ENCODE data around the gene HIVEP3. TPM values are rescaled to one million over a fixed set of nuclear protein-coding genes. Genes with fewer than 3 reads are reported as not detected.

HIVEP3 gene
- total RNA-seq, 1 experiment from 2014 or later = 0.32 TPM

DNA sequence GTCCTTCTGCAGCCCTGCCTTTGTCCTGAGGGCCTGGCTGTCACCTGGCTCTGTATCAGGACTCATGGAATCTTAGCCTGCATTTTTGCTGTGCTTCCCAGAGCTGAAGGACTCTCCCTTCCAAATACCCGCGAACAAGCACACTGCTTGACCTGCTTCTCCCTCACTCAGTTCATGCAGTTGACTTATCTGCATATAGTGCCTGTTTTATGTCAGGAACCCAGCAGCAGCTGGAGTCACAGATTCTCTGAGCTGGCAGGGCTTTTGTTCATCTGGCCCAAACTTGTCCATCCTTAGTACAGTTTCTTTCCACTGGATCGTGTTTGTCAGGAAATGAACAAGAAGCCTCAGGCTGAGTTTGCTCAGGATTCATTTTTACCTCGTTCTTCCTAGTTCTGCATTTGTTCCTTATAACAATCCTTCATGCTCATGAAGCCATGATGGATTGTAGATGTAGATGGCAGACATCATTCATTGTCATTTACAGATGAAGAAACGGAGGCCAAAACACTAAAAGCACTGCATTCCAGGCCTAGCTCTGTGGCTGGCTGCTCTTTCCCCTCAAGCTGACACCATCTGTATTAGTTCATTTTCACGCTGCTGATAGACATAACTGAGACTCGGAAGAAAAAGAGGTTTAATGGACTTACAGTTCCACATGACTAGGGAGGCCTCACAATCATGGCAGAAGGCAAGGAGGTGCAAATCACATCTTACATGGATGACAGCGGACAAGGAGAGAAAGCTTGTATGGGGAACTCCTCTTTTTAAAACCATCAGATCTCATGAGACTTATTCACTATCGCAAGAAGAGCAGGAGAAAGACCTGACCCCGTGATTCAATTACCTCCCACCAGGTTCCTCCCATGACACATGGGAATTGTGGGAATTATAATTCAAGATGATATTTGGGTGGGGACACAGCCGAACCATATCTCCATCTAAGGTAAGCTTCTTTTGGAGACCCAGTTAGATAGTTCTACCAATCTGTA, 150.9 kb downstream of the HIVEP3 start:
- in situ Hi-C loops (cut with HindIII; ENCODE audit: low pct_unique_long_range_greater_than_20kb, low sequenced_read_pairs) = no loop called here
- DNase-seq (ENCODE audit: low read depth, low spot score) = no peak

DNA sequence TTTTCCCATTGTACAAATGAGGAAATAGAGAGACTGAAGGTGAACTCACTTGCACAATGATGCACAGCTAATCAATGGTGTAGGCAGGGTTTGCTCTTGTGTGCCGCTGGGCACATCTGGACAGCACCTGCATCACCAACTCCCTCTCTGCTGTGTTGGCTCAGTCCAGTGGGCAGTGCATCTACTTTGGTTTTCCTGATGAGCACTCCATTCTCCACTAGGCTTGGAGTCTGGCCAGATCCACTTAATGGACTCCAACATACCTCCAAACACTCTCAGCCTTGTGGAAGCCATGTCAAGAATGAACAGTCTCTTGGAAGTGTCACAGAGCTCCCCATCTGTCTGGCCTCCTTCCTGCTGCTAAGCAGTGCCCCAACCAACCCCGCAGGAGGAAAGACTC, 152.2 kb downstream of the HIVEP3 start:
- in situ Hi-C loops (cut with HindIII; ENCODE audit: low pct_unique_long_range_greater_than_20kb, low sequenced_read_pairs) = no loop called here
- no peak for DNase-seq (ENCODE audit: low read depth, low spot score)

DNA sequence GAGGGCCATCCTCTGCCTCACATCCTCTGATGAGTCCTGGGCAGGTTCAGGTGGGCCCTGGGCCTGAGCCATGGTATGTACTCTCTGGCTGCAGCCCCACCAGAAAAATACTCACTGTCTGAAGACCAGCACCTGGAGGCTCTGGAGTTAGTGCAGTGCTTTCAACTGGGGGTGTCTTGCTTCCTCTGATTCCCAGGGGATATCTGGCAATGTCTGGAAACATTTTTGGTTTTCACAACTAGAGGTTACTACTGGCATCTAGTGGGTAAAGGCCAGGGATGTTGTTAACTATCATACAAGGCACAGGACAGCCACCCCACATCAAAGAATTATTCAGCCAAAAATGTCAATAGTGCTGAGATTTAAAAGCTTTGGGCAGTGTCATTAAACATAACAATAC, 152.7 kb downstream of the HIVEP3 start:
- in situ Hi-C loops (cut with HindIII; ENCODE audit: low pct_unique_long_range_greater_than_20kb, low sequenced_read_pairs) = no loop called here
- DNase-seq (ENCODE audit: low read depth, low spot score) = no peak

DNA sequence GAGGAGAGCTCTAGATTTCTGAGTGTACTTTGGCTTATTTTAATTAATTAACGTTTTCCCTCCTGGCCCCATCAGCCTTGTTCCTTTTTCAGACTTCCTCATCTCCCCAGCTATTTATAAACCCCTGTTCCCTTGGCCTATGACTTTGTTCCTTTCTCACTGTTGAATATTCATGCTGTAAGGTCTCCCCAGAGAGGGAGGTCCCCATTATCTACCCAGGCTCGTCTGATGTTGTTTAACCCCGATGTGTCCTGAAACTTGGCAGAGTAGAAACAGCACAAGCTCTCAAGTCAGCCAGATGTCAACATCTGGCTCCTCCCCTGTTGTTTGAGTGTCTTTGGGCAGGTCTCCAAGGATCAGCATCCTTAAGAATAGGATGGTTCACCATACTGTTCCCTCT, 153.6 kb downstream of the HIVEP3 start:
- DNase-seq (ENCODE audit: low read depth, low spot score) = no peak
- in situ Hi-C loops (cut with HindIII; ENCODE audit: low pct_unique_long_range_greater_than_20kb, low sequenced_read_pairs) = no loop called here

DNA sequence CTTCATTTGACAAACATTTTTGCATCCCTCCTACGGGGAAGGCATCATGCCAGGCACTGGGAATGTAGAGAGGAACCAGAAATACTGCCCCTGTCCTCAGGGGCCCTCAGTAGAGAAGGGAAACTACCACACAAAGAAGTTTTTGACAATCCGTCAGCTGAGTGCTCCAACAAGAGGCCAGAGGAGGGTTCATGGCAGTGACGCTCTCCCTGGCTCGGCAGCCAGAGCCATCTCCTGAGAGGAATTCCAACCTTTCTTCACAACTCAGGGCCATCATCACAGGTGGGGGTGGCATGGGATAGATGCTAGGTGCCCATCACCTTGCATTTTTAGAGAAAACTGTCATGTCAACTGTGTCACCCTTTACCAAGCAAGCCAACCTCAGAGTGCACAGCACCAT, 154.1 kb downstream of the HIVEP3 start:
- in situ Hi-C loops (cut with HindIII; ENCODE audit: low pct_unique_long_range_greater_than_20kb, low sequenced_read_pairs) = no loop called here

DNA sequence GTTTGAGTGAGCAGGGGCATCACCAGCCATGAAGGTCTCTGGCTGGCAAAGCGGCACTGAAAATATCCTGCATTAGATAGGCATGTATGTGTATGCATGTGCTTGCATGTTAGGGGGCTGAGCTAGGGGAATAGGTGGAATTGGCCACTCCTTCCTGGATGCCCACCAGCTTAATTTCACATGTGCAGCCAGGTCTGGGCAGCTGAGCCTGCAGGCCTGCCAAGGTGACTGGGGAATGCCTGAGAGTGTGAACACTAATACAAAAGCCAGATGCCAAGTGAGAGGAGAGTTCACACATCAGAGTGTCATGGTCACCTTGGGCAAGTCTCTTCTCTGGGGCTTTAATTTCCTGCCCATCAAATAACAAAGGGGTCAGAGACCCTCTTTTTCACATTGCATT, 155.9 kb downstream of the HIVEP3 start:
- in situ Hi-C loops (cut with HindIII; ENCODE audit: low pct_unique_long_range_greater_than_20kb, low sequenced_read_pairs) = no loop called here
- no peak for DNase-seq (ENCODE audit: low read depth, low spot score)

More for the DNA sequence above, 154.1 kb downstream of the HIVEP3 start:
- DNase-seq (ENCODE audit: low read depth, low spot score) = peak; percentile 33

DNA sequence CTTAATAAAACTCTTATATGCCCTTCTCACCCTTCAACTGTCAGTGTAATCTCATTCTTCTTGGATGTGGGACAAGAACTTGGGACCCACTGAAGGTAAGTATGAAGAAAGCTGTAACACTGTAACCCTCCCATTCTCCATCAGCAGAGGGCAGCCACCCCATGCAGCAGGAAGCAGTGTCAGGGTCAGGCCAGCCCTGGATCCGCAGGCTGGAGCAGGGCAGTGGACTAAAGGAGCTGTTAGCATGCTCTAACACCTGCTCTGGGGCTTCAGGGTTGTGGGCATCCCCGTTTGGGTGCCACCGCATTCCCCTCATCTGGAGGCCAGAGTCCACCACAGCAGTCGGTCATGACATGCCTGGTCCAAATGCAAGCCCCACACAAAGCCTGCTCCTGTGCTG, 156.5 kb downstream of the HIVEP3 start:
- no peak for DNase-seq (ENCODE audit: low read depth, low spot score)
- in situ Hi-C loops (cut with HindIII; ENCODE audit: low pct_unique_long_range_greater_than_20kb, low sequenced_read_pairs) = no loop called here

DNA sequence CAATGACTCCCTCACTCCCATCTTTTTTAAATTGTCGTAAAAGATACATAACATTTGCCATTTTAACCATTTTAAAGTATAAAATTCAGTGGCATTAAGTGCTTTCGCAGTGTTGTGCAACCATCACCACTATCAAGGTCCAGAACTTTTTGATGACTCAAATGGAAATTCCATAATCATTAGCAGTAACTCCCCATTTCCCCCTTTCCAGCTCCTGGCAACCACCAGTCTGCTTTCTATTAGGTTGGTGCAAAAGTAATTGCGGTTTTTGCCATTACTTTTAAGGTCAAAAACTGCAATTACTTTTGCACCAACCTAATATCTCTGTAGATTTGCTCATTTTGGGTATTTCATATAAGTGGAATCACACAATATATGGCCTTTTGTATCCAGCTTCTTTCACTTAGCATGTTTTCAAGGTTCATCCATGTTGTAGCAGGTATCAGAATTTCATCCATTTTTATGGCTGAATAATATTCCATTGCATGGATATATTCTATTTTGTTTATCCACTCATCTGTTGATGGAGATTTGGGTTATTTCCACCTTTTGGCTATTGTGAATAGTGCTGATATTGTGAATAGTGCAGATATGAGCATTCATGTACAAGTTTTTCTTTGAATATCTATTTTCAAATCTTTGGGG, 159.7 kb downstream of the HIVEP3 start:
- DNase-seq (ENCODE audit: low read depth, low spot score) = no peak
- in situ Hi-C loops (cut with HindIII; ENCODE audit: low pct_unique_long_range_greater_than_20kb, low sequenced_read_pairs) = no loop called here

DNA sequence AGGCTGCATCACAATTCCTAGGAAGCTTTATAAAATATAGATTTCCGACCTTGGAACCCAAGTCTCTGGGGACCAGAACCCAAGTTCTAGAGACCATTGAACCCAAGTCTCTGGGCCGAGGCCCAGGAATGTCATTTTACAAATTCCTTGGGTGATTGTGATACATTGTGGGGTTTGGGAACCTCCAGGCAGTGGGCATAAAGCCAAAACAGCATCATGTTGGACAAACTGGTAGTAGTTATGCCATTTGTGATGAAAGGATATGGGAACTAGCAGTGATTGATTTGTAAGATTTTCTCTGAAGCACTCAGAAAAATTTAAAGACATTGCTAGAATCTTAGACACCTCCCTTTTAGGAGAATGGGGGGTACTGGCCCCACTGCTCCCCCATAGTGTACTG, 160.2 kb downstream of the HIVEP3 start:
- no peak for DNase-seq (ENCODE audit: low read depth, low spot score)
- in situ Hi-C loops (cut with HindIII; ENCODE audit: low pct_unique_long_range_greater_than_20kb, low sequenced_read_pairs) = no loop called here

DNA sequence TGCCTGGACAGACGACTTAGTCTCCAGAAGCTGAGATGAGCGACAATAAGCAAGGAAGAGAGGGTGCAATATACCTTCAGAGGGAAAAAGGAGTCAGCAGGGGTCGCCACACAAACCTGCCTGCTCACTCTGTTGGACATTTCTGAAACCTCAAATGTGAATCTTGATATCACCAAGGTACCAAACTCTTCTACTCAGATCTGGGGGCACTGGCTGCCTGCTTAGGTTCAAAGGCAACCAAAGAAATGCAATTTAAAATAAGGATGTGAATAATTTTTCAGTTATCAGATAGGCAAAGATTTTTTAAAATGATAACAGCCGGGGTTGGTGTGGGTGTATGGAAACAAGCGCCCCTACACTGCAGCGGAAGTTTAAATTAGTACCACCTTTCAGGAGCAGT, 164.2 kb downstream of the HIVEP3 start:
- in situ Hi-C loops (cut with HindIII; ENCODE audit: low pct_unique_long_range_greater_than_20kb, low sequenced_read_pairs) = no loop called here
- DNase-seq (ENCODE audit: low read depth, low spot score) = peak; percentile 22

DNA sequence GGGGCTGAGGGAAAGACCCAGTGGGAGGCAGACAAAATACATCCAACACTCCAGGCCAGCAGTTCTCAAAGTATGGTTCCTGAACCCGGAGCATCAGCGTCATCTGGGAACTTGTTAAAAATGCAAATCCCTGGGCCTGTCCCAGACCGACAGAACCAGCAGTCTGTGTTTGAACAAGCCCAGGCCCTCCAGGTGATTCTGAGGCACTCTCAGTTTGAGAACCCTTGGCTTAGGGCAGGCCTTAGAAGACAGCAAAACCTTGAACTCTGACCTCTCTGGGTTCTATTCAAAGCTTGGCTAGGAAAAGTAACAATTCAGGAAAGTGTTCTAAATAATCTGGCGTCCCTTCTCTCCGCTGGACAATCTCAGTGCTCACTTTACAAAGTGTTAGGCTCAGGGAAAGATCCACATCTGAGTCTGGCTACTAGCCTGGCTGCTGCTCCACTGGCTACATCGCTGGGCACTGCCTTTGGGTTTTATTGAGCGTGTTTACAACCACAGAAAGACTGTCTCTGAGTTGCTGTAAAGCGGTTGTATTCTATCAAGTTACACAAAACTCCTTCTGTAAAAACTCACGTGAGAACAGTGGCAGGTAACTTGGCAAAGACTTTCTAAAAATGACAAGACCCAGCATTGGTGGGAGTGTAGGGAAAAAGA, 166.1 kb downstream of the HIVEP3 start:
- in situ Hi-C loops (cut with HindIII; ENCODE audit: low pct_unique_long_range_greater_than_20kb, low sequenced_read_pairs) = no loop called here
- no peak for DNase-seq (ENCODE audit: low read depth, low spot score)

DNA sequence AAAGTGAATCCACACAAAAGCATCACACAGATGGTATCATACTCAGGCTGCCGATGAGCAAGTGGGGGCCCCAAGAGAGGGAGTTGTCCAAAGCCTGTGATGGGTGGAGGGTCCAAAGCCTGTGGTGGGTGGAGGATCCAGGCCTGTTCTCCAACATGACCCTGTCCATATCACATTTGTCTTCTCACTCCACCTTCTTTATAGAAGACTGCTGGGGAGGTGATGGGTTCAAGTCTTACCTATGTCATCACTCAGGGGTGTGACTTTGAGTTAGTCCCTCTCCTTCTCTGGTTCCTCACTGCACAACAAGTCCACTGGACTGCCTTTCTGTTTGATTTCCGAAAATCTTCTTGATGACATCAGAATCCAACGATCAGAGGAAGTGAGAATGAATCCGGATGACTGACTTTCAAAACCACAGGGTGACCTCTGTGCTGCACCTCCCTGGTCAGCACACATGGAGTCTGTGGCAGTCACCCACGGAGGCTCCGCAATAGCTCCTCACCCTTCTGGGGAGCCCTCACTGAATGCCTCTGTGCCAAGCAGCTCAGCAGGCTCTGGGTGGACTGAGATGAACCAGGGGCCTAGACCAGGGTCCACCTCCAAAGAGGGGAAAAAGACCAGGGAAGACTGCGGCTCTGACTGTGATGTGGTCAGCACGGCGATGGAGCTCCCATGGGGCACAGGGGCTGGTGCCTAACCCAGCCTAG, 166.8 kb downstream of the HIVEP3 start:
- DNase-seq (ENCODE audit: low read depth, low spot score) = no peak
- in situ Hi-C loops (cut with HindIII; ENCODE audit: low pct_unique_long_range_greater_than_20kb, low sequenced_read_pairs) = no loop called here

DNA sequence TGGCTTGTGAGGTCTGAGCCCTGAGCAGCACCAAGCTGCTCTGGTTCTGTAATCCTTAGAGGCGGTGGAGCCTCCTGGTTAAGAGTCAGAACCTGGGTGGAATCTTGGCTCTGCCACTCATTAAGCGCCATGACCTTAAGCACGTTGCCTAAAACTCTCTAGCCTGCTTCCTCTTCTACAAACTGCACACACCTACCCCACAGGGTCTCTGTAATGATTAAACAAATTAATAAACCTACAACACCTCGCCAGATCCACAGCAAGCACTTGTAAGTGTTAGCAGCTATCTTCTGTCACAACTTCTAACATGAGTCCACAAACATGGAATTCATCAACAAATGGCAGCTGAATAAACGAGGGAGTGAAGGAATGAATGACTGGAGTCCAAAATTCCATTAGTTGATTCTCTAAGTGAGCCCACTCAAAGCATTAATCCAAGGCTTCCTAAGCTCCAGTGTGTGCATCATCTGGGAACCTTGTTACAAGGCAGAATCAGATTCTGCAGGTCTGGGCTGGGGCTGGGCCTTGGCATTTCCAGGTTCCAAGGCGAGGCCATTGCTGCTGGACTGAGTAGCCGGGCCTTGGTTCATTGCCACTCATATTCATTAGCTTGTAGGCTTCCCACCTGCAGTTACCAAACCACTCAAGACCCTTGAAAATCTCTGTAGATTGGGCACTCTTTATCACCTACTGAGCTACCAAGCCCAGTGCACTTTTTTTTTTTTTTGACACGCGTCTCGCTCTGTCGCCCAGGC, 168.6 kb downstream of the HIVEP3 start:
- no peak for DNase-seq (ENCODE audit: low read depth, low spot score)
- in situ Hi-C loops (cut with HindIII; ENCODE audit: low pct_unique_long_range_greater_than_20kb, low sequenced_read_pairs) = no loop called here

DNA sequence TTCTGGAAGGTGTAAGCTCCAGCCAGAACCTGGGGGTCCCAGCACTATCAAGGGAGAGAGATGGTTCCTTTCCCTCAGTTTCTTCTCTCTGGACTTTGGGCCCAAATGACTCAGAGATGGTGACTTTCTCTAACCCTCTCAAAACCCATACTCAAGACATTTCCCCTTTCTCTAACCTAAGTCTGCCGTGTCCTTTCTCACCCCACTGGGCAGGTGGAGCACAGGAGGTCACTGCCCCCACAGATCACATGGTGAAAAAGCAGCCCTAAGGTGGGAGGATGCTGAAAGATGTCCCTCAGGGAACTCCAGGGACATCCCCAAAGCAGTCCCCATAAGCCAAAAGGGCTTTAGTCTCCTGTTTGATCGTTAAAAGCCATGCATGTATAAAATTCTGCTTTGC, 173.7 kb downstream of the HIVEP3 start:
- in situ Hi-C loops (cut with HindIII; ENCODE audit: low pct_unique_long_range_greater_than_20kb, low sequenced_read_pairs) = no loop called here
- no peak for DNase-seq (ENCODE audit: low read depth, low spot score)

DNA sequence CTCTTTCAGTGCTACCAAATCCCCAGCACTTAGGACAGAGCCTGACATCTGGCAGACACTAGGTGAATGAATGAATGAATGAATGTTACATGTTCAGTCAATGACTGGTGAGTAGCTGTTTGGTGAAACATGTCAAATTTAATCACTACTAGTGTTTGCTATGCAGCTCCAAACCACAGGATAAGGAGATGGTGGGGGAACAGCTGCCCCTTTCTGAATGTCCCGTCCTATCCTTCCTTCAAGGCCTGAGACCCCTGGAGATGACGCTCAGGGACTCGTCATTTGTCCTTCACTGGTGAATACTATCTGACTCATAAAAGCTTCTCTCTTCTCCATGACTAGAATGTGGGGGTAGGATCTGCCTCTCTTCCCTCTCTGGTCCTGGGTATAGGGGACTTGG, 175.4 kb downstream of the HIVEP3 start:
- no peak for DNase-seq (ENCODE audit: low read depth, low spot score)
- in situ Hi-C loops (cut with HindIII; ENCODE audit: low pct_unique_long_range_greater_than_20kb, low sequenced_read_pairs) = no loop called here

DNA sequence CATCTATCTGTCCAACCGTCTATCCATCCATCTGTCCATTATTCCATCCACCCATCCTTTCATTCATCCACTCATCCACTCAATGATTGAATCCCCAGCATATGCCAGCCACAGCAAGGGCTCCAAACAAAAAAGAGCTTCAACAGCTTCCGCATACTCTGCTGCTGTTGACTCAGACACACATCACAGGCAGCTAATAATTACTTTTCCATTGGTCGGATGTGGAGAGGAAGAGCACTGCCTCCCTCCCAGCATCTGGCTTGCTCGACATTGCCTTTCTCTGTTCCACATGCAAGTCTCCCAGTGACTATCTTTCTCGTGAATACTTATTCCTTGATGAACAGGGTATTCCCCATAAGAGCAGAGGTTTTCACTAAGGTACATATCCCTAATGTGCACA, 176.5 kb downstream of the HIVEP3 start:
- no peak for DNase-seq (ENCODE audit: low read depth, low spot score)
- in situ Hi-C loops (cut with HindIII; ENCODE audit: low pct_unique_long_range_greater_than_20kb, low sequenced_read_pairs) = no loop called here

DNA sequence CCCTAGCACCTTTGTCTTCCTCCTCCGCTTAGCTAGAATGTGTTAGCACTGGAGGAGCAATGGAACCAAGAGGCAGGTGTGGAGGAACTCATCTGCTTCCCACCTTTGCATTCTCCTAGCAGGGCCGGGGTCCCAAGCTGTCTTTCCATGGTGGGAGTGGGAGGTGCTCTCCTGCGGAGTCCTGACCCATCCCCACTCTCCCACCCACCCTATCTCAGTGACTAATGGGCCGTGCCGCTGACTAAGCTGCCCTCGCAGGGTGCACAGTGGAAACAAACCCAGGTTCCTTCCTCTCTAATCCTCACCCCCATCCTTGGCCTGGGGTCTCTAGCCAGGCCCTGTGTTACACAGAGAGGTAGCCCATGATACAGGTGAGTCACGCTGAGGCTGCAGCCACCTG, 177.5 kb downstream of the HIVEP3 start:
- in situ Hi-C loops (cut with HindIII; ENCODE audit: low pct_unique_long_range_greater_than_20kb, low sequenced_read_pairs) = no loop called here
- no peak for DNase-seq (ENCODE audit: low read depth, low spot score)
